ENCODE measurements around the gene CENPP. TPM values are rescaled to one million over a fixed set of nuclear protein-coding genes. Genes with fewer than 3 reads are reported as not detected.

CENPP gene
- total RNA-seq, 1 experiment from 2014 or later = 14.3 TPM

DNA sequence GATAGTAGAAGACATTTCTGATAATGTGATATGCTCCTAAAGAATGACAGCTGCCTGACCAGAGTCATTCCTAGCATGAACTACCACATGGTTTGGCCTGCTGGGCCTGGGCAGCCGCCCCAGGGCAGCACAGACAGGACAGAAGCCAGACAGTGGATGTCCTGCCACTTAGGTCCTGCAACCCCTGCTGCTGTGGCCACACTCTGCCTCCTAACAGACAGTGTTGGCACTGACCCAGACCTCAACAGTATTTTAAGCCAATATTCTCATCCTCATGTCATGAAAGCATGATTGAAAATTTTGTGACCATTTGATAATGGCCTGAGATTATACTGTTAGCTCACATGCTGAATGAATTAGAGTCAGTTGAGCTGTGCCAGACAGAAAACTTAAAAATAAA lies 15.8 kb downstream of the CENPP start:
- no peak overlapping the region for H3K4me3 Mint-ChIP-seq
- peaks cover 50% of the 10 kb centered on the region for H3K36me3 Mint-ChIP-seq
- H3K4me1 Mint-ChIP-seq = peaks cover 4% of the 10 kb centered on the region; the same call in 1 of the 2 replicates
- TF ChIP-seq RELA (CRISPR knock-in tag; IDR thresholded peaks at IDR 0.05; ENCODE audit: borderline replicate concordance) (no peak), CBFB (CRISPR knock-in tag; IDR thresholded peaks at IDR 0.05; ENCODE audit: low read depth) (no peak), ZNF263 (CRISPR knock-in tag; IDR thresholded peaks at IDR 0.05; ENCODE audit: low read depth) (no peak), ZNF232 (CRISPR knock-in tag; IDR thresholded peaks at IDR 0.05) (no peak), NR3C1 (CRISPR knock-in tag; conservative IDR thresholded peaks at IDR 0.05; ENCODE audit: low read depth) (no peak), CREM (CRISPR knock-in tag; IDR thresholded peaks at IDR 0.05) (no peak), NFE2L1 (CRISPR knock-in tag; IDR thresholded peaks at IDR 0.05) (no peak), GTF2I (CRISPR knock-in tag; conservative IDR thresholded peaks at IDR 0.05) (no peak), MXD4 (CRISPR knock-in tag; IDR thresholded peaks at IDR 0.05; ENCODE audit: borderline replicate concordance) (no peak), RORB (CRISPR knock-in tag; IDR thresholded peaks at IDR 0.05) (no peak), KAT7 (CRISPR knock-in tag; IDR thresholded peaks at IDR 0.05; ENCODE audit: borderline replicate concordance) (no peak), ESRRA (CRISPR knock-in tag; IDR thresholded peaks at IDR 0.05; ENCODE audit: borderline replicate concordance) (no peak)
- TF ChIP-seq, protein P1, sequence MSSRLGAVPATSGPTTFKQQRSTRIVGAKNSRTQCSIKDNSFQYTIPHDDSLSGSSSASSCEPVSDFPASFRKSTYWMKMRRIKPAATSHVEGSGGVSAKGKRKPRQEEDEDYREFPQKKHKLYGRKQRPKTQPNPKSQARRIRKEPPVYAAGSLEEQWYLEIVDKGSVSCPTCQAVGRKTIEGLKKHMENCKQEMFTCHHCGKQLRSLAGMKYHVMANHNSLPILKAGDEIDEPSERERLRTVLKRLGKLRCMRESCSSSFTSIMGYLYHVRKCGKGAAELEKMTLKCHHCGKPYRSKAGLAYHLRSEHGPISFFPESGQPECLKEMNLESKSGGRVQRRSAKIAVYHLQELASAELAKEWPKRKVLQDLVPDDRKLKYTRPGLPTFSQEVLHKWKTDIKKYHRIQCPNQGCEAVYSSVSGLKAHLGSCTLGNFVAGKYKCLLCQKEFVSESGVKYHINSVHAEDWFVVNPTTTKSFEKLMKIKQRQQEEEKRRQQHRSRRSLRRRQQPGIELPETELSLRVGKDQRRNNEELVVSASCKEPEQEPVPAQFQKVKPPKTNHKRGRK (CRISPR knock-in tag; IDR thresholded peaks at IDR 0.05; ENCODE audit: borderline replicate concordance) = no peak
- TF ChIP-seq, protein P2, sequence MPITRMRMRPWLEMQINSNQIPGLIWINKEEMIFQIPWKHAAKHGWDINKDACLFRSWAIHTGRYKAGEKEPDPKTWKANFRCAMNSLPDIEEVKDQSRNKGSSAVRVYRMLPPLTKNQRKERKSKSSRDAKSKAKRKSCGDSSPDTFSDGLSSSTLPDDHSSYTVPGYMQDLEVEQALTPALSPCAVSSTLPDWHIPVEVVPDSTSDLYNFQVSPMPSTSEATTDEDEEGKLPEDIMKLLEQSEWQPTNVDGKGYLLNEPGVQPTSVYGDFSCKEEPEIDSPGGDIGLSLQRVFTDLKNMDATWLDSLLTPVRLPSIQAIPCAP (CRISPR knock-in tag; IDR thresholded peaks at IDR 0.05) = no peak
- TF ChIP-seq, protein P3, sequence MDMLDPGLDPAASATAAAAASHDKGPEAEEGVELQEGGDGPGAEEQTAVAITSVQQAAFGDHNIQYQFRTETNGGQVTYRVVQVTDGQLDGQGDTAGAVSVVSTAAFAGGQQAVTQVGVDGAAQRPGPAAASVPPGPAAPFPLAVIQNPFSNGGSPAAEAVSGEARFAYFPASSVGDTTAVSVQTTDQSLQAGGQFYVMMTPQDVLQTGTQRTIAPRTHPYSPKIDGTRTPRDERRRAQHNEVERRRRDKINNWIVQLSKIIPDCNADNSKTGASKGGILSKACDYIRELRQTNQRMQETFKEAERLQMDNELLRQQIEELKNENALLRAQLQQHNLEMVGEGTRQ (CRISPR knock-in tag; IDR thresholded peaks at IDR 0.05) = no peak
- TF ChIP-seq, protein P4, sequence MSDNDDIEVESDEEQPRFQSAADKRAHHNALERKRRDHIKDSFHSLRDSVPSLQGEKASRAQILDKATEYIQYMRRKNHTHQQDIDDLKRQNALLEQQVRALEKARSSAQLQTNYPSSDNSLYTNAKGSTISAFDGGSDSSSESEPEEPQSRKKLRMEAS (CRISPR knock-in tag; IDR thresholded peaks at IDR 0.05) = no peak
- TF ChIP-seq, protein P5, sequence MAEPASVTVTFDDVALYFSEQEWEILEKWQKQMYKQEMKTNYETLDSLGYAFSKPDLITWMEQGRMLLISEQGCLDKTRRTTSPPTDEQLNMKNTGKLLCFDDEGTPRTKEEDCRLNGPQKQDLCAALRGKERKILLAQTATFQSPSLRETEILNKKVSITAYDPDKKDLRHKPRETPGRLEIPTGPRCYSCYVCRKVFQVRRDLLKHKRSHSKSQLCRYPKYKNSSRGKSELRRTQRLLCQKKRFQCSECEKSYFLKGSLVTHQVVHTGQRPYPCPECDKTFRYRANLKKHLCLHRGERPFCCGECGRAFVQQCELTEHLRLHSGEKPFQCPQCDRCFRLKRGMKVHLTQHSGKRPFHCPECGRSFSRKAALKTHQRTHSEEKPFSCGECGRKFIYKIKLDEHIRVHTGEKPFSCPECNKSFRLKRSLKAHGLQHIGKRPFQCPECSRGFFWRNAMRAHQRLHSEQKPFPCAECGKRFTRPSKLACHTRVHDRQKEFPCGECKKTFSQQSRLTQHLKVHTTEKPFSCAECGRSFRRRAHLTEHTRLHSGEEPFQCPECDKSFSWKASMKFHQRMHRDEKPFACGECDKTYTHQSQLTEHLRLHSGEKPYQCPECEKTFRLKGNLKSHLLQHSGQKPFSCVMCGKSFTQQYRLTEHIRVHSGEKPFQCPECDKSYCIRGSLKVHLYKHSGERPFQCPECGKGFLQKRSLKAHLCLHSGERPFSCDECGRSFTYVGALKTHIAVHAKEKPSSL (CRISPR knock-in tag; conservative IDR thresholded peaks at IDR 0.05) = no peak
- TF ChIP-seq, protein P6, sequence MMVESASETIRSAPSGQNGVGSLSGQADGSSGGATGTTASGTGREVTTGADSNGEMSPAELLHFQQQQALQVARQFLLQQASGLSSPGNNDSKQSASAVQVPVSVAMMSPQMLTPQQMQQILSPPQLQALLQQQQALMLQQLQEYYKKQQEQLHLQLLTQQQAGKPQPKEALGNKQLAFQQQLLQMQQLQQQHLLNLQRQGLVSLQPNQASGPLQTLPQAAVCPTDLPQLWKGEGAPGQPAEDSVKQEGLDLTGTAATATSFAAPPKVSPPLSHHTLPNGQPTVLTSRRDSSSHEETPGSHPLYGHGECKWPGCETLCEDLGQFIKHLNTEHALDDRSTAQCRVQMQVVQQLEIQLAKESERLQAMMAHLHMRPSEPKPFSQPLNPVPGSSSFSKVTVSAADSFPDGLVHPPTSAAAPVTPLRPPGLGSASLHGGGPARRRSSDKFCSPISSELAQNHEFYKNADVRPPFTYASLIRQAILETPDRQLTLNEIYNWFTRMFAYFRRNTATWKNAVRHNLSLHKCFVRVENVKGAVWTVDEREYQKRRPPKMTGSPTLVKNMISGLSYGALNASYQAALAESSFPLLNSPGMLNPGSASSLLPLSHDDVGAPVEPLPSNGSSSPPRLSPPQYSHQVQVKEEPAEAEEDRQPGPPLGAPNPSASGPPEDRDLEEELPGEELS (CRISPR knock-in tag; IDR thresholded peaks at IDR 0.05) = no peak
- TF ChIP-seq, protein P7, sequence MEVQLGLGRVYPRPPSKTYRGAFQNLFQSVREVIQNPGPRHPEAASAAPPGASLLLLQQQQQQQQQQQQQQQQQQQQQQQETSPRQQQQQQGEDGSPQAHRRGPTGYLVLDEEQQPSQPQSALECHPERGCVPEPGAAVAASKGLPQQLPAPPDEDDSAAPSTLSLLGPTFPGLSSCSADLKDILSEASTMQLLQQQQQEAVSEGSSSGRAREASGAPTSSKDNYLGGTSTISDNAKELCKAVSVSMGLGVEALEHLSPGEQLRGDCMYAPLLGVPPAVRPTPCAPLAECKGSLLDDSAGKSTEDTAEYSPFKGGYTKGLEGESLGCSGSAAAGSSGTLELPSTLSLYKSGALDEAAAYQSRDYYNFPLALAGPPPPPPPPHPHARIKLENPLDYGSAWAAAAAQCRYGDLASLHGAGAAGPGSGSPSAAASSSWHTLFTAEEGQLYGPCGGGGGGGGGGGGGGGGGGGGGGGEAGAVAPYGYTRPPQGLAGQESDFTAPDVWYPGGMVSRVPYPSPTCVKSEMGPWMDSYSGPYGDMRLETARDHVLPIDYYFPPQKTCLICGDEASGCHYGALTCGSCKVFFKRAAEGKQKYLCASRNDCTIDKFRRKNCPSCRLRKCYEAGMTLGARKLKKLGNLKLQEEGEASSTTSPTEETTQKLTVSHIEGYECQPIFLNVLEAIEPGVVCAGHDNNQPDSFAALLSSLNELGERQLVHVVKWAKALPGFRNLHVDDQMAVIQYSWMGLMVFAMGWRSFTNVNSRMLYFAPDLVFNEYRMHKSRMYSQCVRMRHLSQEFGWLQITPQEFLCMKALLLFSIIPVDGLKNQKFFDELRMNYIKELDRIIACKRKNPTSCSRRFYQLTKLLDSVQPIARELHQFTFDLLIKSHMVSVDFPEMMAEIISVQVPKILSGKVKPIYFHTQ (CRISPR knock-in tag; IDR thresholded peaks at IDR 0.05) = no peak
- TF ChIP-seq, protein P8, sequence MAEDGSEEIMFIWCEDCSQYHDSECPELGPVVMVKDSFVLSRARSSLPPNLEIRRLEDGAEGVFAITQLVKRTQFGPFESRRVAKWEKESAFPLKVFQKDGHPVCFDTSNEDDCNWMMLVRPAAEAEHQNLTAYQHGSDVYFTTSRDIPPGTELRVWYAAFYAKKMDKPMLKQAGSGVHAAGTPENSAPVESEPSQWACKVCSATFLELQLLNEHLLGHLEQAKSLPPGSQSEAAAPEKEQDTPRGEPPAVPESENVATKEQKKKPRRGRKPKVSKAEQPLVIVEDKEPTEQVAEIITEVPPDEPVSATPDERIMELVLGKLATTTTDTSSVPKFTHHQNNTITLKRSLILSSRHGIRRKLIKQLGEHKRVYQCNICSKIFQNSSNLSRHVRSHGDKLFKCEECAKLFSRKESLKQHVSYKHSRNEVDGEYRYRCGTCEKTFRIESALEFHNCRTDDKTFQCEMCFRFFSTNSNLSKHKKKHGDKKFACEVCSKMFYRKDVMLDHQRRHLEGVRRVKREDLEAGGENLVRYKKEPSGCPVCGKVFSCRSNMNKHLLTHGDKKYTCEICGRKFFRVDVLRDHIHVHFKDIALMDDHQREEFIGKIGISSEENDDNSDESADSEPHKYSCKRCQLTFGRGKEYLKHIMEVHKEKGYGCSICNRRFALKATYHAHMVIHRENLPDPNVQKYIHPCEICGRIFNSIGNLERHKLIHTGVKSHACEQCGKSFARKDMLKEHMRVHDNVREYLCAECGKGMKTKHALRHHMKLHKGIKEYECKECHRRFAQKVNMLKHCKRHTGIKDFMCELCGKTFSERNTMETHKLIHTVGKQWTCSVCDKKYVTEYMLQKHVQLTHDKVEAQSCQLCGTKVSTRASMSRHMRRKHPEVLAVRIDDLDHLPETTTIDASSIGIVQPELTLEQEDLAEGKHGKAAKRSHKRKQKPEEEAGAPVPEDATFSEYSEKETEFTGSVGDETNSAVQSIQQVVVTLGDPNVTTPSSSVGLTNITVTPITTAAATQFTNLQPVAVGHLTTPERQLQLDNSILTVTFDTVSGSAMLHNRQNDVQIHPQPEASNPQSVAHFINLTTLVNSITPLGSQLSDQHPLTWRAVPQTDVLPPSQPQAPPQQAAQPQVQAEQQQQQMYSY (CRISPR knock-in tag; IDR thresholded peaks at IDR 0.05) = no peak
- no peak overlapping the region for H3K27ac Mint-ChIP-seq
- CTCF ChIA-PET = no interaction called here
- no peak for DNase-seq (ENCODE audit: low spot score)
- POLR2A ChIA-PET = no interaction called here
- no peaks in the 10 kb centered on the region for H3K27me3 Mint-ChIP-seq (ENCODE audit: low read depth)
- peaks cover 28% of the 10 kb centered on the region for H3K9me3 Mint-ChIP-seq
- no peak for ATAC-seq
